Smooth muscle cell (in vitro differentiated cells): Measurements from ENCODE around the gene WDR86. TPM values are rescaled to one million over a fixed set of nuclear protein-coding genes. Genes with fewer than 3 reads are reported as not detected.

ENCODE experiments used
- DNase-seq: peaks from one replicate; lab custom pipeline; 2025; ENCODE audit not compliant: unreplicated experiment; lab: John Stamatoyannopoulos, UW
- H2AFZ ChIP-seq: fragments of 200-600 bp; sonication (generic); 2 replicates; pipeline ENCODE4 v1.6.0; 2016; ENCODE audit warnings: antibody characterized with exemption, low read depth, mild to moderate bottlenecking
- H3F3A ChIP-seq: fragments of 200-600 bp; sonication (generic); 2 replicates; pipeline ENCODE4 v1.6.0; 2017; ENCODE audit warnings: antibody characterized with exemption, low read depth
- H3K27ac ChIP-seq: fragments of 200-600 bp; sonication (generic); 2 replicates; pipeline ENCODE4 v1.5.1; 2016; ENCODE audit warnings: low read depth, mild to moderate bottlenecking
- H3K27me3 ChIP-seq: fragments of 200-600 bp; sonication (generic); 2 replicates; pipeline ENCODE4 v1.6.1; 2016; ENCODE audit warnings: low read depth, mild to moderate bottlenecking
- H3K36me3 ChIP-seq: fragments of 200-600 bp; sonication (generic); 2 replicates; pipeline ENCODE4 v1.5.1; 2016; ENCODE audit warnings: low read depth
- H3K4me1 ChIP-seq: fragments of 200-600 bp; sonication (generic); 2 replicates; pipeline ENCODE4 v1.5.1; 2016; ENCODE audit warnings: low read depth
- H3K4me2 ChIP-seq: fragments of 200-600 bp; sonication (generic); 2 replicates; pipeline ENCODE4 v1.6.0; 2016; ENCODE audit warnings: mild to moderate bottlenecking
- H3K4me3 ChIP-seq: fragments of 200-600 bp; sonication (generic); 2 replicates; pipeline ENCODE4 v1.5.1; 2016; ENCODE audit warnings: mild to moderate bottlenecking
- H3K79me2 ChIP-seq: fragments of 200-600 bp; sonication (generic); 2 replicates; pipeline ENCODE4 v1.6.0; 2016; ENCODE audit warnings: low read depth, mild to moderate bottlenecking
- H3K9ac ChIP-seq: fragments of 200-600 bp; sonication (generic); 2 replicates; pipeline ENCODE4 v1.6.0; 2016; ENCODE audit warnings: low read depth
- H3K9me3 ChIP-seq: fragments of 200-600 bp; sonication (generic); replicated peaks from 2 replicates; pipeline ENCODE4 v1.5.1; 2016; ENCODE audit warnings: low read depth
- H4K20me1 ChIP-seq: fragments of 200-600 bp; sonication (generic); 2 replicates; pipeline ENCODE4 v1.6.0; 2016; ENCODE audit warnings: low read depth
- CTCF ChIP-seq: fragments of 200-600 bp; sonication (generic); IDR thresholded peaks from 2 replicates; pipeline ENCODE4 v1.5.1; 2017; ENCODE audit warnings: borderline replicate concordance, mild to moderate bottlenecking, antibody characterized with exemption; ENCODE audit not compliant: insufficient read depth, poor library complexity, severe bottlenecking
- WGBS: methylation state at CpG from one replicate; pipeline ENCODE4 v1.1.7; 2016; ENCODE audit warnings: low lambda C conversion rate; 5-methylcytosine and 5-hydroxymethylcytosine counted together
- polyA plus RNA-seq: library from polyadenylated mRNA; unstranded; fragments of >200 nt; fragmentation: Nextera tagmentation; extraction: Ambion mirVana; gene quantifications from 2 replicates; pipeline ENCODE4 v1.2.1, GENCODE V29; 2016
- total RNA-seq: library from RNA; depleted of rRNA; stranded (reverse); fragments of >200 nt; gene quantifications from 2 replicates; pipeline ENCODE4 v1.2.3, GENCODE V29; 2014

Gene WDR86
- total and polyA plus RNA-seq, 2 experiments from 2014 or later: 1.3 to 4.1 TPM

GRCh38 chr7:151437866-151438516 lies 28.2 kb upstream of the WDR86 start:
- Histone ChIP-seq H3K9ac (no peak overlapping the region), H3K9me3 (no peaks in the 10 kb centered on the region), H3K4me2 (no peak overlapping the region), H3K4me3 (no peak overlapping the region), H3F3A (peaks cover 9% of the 10 kb centered on the region), H3K27ac (no peak overlapping the region), H3K79me2 (no peaks in the 10 kb centered on the region), H3K4me1 (peaks cover 5% of the 10 kb centered on the region), H2AFZ (no peak overlapping the region), H4K20me1 (no peaks in the 10 kb centered on the region), H3K27me3 (no peaks in the 10 kb centered on the region), H3K36me3 (no peaks in the 10 kb centered on the region)
- DNase-seq: no peak
- no peak for TF ChIP-seq CTCF
- WGBS: 93% methylated on average over 23 of the region's 23 CpGs

- H3K9me3 ChIP-seq: no peaks in the 10 kb centered on the region
- H3K27me3 ChIP-seq: no peaks in the 10 kb centered on the region
- peaks cover 5% of the 10 kb centered on the region for H3K4me1 ChIP-seq
- peaks cover 9% of the 10 kb centered on the region for H3F3A ChIP-seq
- H3K4me3 ChIP-seq: no peak overlapping the region
- no peak for DNase-seq
- H3K79me2 ChIP-seq: no peaks in the 10 kb centered on the region
- no peak overlapping the region for H3K27ac ChIP-seq
- 80% methylated on average over 13 of the region's 13 CpGs for WGBS
- no peak overlapping the region for H3K4me2 ChIP-seq
- no peak overlapping the region for H2AFZ ChIP-seq
- H4K20me1 ChIP-seq: no peaks in the 10 kb centered on the region
- TF ChIP-seq CTCF: no peak
- H3K9ac ChIP-seq: no peak overlapping the region
- H3K36me3 ChIP-seq: no peaks in the 10 kb centered on the region
Observed at GRCh38 chr7:151437159-151437553, 27.3 kb upstream of the WDR86 start.

GRCh38 chr7:151436446-151437158 lies 26.8 kb upstream of the WDR86 start:
- Histone ChIP-seq H3K9ac (no peak overlapping the region), H3F3A (peaks cover 9% of the 10 kb centered on the region), H3K27ac (no peak overlapping the region), H3K4me1 (peaks cover 5% of the 10 kb centered on the region), H3K27me3 (no peaks in the 10 kb centered on the region), H4K20me1 (no peaks in the 10 kb centered on the region), H3K36me3 (no peaks in the 10 kb centered on the region), H3K4me3 (no peak overlapping the region), H2AFZ (no peak overlapping the region), H3K79me2 (no peaks in the 10 kb centered on the region), H3K4me2 (no peak overlapping the region), H3K9me3 (no peaks in the 10 kb centered on the region)
- TF ChIP-seq CTCF: no peak
- WGBS: 62% methylated on average over 9 of the region's 9 CpGs
- no peak for DNase-seq
